22Rv1 (cell line): Measurements from ENCODE around the gene AOAH.

Source experiments
- H3K27ac ChIP-seq: fragments of 450-650 bp; 2 replicates; pipeline ENCODE4 v1.5.1; 2017
- ZFX ChIP-seq: fragments of 450-650 bp; IDR thresholded peaks from 2 replicates; pipeline ENCODE4 v1.6.1; 2017; ENCODE audit warnings: antibody characterized with exemption, borderline replicate concordance
- TF ChIP-seq, protein P1 (sequence below): fragments of 450-650 bp; IDR thresholded peaks from 2 replicates; pipeline ENCODE4 v1.5.1; 2017; ENCODE audit warnings: mild to moderate bottlenecking

The AOAH gene

DNA sequence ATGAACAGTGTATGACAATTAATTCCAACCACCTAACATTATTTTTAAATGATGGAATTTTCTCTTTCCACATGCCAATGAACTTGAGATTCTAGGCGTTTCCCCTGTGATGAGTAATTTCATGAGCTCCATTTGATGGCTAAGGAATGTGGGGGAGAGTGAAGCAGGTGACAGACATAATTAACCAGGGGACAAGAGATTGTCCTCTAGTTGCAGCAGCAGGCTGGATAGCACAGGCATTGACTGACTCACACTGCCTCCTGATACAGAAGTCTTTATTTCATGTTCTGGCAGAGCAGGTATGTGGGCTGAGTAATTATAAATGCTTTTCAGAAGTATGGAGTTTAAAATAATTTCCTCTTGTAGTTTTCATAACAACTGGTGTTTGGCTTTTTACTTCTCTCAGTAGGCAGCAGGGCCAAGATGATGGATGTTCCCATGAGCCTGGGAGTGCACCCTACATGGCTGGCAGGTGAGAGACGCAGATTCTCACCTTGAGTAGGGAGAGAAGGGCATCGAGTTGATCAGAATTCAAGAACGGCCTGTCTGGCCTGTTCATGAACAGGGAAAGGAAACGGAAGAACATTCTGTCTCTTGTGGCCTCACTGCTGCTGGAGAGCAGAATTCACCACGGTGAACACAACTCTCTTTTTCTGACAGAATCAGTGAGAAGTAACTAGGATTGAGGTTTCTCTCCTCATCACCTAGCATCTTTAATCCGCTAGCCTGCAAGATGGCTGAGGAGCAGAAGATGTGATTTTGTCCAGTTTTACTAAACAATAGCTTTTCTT, 118.8 kb downstream of the AOAH start:
- H3K27ac ChIP-seq = no peak overlapping the region
- TF ChIP-seq, protein P1, sequence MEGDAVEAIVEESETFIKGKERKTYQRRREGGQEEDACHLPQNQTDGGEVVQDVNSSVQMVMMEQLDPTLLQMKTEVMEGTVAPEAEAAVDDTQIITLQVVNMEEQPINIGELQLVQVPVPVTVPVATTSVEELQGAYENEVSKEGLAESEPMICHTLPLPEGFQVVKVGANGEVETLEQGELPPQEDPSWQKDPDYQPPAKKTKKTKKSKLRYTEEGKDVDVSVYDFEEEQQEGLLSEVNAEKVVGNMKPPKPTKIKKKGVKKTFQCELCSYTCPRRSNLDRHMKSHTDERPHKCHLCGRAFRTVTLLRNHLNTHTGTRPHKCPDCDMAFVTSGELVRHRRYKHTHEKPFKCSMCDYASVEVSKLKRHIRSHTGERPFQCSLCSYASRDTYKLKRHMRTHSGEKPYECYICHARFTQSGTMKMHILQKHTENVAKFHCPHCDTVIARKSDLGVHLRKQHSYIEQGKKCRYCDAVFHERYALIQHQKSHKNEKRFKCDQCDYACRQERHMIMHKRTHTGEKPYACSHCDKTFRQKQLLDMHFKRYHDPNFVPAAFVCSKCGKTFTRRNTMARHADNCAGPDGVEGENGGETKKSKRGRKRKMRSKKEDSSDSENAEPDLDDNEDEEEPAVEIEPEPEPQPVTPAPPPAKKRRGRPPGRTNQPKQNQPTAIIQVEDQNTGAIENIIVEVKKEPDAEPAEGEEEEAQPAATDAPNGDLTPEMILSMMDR = no peak
- TF ChIP-seq ZFX = no peak

DNA sequence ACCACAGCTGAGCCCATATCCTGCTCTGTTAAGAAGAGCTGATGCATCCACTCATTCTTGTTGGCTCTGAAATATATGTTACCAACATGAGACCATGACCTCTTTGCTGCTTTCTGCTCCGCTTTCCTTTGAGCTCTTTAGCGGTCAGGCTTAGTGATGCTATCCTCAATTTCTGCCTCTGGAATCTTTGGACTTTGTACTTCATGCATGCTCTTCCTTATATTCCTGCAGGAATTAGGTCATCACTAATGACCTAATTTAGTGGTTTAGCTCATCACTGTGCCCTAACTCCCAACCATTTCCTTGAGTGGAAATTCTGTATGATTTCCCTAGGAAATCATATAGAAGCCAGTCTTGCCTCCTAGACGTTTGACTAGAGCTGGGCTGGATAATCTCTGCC, 119.5 kb downstream of the AOAH start:
- TF ChIP-seq, protein P1 = no peak
- no peak overlapping the region for H3K27ac ChIP-seq

DNA sequence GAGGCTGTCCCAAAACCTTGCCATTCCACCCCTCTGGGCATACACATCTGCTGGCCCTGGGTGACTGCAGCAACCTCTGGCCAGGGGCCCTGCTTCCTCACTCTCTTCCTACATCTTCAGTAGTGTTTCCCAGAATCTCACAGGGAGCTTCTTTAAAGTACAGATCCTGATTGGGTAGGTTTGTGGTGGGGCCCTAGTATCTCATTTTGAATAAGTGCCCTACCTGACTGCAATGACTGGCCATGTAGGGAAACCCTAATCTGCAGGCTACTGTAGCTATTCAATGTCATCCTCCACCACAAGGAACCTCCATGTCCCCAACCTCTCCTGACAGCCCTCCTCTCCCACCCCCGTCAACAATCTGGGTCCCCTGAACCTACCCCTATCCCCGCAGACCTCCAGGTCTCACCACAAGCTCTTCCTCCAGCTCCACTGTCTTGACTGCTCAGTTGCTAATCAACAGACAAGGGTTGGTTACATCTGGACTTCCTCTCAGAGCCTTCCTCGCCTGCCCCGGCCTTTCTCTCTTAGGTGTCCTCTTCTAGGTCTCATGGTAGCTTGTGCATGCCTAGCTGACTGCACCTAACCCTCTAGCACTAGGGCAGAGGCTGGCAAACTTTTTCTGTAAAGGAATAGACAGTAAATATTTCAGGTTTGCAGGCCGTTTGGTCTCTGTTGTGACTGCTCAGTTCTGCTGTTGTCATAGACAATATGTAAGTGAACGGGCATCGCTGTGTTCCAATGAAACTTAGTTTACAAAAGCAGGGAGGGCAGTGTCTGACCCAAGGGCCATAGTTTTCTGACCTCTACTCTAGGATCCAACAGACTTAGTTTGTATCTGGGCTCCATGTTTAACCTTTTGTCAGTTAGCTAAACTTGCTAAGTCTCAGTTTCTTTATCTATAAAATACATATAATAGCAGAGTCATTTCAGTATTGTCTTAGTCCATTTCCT, 121.1 kb downstream of the AOAH start:
- TF ChIP-seq, protein P1 = no peak
- no peak overlapping the region for H3K27ac ChIP-seq

DNA sequence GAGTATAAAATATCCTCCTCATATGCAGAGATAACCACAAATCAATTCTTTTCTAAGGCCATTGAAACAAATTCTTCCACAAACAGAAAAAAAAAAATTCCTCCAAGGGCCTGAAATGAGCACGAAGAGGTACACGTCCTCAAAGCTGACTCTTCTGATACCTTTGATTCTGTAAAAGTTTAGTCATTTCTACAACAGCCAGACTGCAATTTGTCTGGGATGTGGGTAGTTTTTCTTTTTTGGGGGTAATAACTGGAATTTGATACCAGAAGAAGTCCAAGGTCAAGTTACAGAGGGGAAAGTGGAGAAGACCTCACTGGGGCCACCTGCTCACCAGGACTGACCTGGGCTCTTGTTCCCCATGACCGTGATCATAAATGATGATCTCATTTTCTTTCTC, 121.8 kb downstream of the AOAH start:
- H3K27ac ChIP-seq = no peak overlapping the region
- TF ChIP-seq ZFX = no peak
- TF ChIP-seq, protein P1 = no peak

DNA sequence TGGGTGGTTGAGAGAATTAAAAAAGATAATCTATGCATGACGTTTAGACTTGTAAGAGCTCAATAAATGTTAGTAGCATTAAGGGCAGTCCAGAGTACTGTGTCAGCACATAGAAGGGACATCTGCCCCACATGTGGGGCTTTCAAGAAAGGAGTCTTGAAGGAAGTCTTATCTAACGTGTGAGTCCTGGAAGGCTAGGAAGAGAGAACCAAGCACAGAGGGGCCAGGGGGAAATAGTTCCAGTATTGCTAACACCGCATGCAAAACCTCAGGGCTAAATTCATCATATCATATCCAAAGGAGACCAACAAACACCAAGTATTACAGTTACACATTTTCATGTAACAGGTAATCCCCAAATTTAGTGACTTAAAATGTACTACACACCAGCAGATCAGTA, 122.7 kb downstream of the AOAH start:
- TF ChIP-seq, protein P1 = no peak
- TF ChIP-seq ZFX = no peak
- H3K27ac ChIP-seq = no peak overlapping the region

DNA sequence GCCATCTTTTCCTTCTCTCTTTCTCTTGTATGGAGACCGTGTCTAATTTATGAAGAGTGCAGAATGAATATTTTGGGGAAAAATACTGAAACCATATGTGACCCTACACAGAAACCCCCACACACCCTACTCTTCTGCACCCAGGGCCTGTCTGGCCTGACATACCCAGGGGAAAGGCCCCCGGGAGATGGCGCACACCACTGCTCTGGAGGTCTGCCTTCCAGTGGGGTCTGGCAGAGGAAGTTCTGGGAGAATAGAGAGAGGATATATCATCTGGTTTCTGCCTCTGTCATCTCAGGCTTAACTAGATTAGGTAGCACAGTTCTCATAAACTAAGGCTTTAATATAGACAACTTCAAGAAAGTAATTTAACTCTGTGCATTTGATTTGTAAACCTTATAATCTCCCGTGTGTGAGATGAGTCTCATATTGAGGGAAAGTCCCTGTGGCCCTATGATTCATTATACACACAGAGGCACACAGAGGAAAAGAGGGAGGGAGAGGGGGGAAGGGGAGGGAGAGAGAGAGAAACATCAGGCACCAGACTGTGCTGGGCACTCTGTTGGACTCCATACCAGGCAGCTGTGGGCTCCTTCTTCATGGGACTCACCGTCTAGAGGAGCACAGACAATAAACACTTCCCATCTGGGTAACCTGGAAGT, 123.3 kb downstream of the AOAH start:
- TF ChIP-seq, protein P1 = no peak
- no peak for TF ChIP-seq ZFX
- no peak overlapping the region for H3K27ac ChIP-seq
